Prostate gland (tissue), 2 donors: Measurements from ENCODE around the gene SBDS. TPM values are rescaled to one million over a fixed set of nuclear protein-coding genes. Genes with fewer than 3 reads are reported as not detected.

Experiments
- DNase-seq: peaks from one replicate; pipeline ENCODE4 v3.0.0-alpha.2; 2019; ENCODE audit warnings: low spot score
- H3K27ac ChIP-seq, 2 donors: fragments of 200-600 bp; sonication (generic); 2 replicates each; pipeline ENCODE4 v1.5.1; 2017 to 2019
- H3K27me3 ChIP-seq: fragments of 200-600 bp; sonication (generic); replicated peaks from 2 replicates; pipeline ENCODE4 v1.5.1; 2019; ENCODE audit not compliant: insufficient read depth
- H3K36me3 ChIP-seq, 2 donors: fragments of 200-600 bp; sonication (generic); 1 replicate in 1 of 2; 2 replicates in 1 of 2; pipeline versions ENCODE4 v1.5.1 to v1.8.1; 2017 to 2019
- H3K4me1 ChIP-seq: fragments of 200-600 bp; sonication (generic); replicated peaks from 2 replicates; pipeline ENCODE4 v1.5.1; 2019
- H3K4me3 ChIP-seq, 2 donors: fragments of 200-600 bp; sonication (generic); 2 replicates each; pipeline ENCODE4 v1.5.1; 2017 to 2019
- H3K9me3 ChIP-seq: fragments of 200-600 bp; sonication (generic); 2 replicates; pipeline ENCODE4 v1.5.1; 2017
- POLR2A ChIP-seq: fragments of 450-650 bp; IDR thresholded peaks from one replicate; pipeline ENCODE4 v1.6.1; 2016; ENCODE audit warnings: antibody characterized with exemption, mild to moderate bottlenecking
- POLR2AphosphoS5 ChIP-seq: sonication (generic); formaldehyde crosslinking; IDR thresholded peaks from one replicate; pipeline ENCODE4 v1.6.1; 2017; ENCODE audit warnings: antibody characterized with exemption
- WGBS: methylation state at CpG from one replicate; pipeline ENCODE4 v1.1.5; 2018; 5-methylcytosine and 5-hydroxymethylcytosine counted together
- intact Hi-C: fragments of 100-400 bp; cut with DNase I; formaldehyde crosslinking; loops from one replicate; pipeline ENCODE4 v1.14.2; 2022
- total RNA-seq, 2 donors: library from RNA; depleted of rRNA; stranded (reverse); fragments of >200 nt; gene quantifications; one replicate each; pipeline ENCODE4 v1.1.0, GENCODE V29; 2016
- TF ChIP-seq, protein P1 (sequence below), 4 experiments: fragments of 200-600 bp in 2 of 4; fragments of 450-650 bp in 2 of 4; sonication (generic) in 2 of 4; IDR thresholded peaks; 1 replicate in 3 of 4; 2 replicates in 1 of 4; pipeline ENCODE4 v1.5.1; 2016 to 2019; ENCODE audit warnings: antibody characterized with exemption in 4 of 4, mild to moderate bottlenecking in 2 of 4, moderate library complexity in 2 of 4

Gene SBDS
- total RNA-seq, 2 donors from 2014 or later: 58.6 to 94.0 TPM

DNA sequence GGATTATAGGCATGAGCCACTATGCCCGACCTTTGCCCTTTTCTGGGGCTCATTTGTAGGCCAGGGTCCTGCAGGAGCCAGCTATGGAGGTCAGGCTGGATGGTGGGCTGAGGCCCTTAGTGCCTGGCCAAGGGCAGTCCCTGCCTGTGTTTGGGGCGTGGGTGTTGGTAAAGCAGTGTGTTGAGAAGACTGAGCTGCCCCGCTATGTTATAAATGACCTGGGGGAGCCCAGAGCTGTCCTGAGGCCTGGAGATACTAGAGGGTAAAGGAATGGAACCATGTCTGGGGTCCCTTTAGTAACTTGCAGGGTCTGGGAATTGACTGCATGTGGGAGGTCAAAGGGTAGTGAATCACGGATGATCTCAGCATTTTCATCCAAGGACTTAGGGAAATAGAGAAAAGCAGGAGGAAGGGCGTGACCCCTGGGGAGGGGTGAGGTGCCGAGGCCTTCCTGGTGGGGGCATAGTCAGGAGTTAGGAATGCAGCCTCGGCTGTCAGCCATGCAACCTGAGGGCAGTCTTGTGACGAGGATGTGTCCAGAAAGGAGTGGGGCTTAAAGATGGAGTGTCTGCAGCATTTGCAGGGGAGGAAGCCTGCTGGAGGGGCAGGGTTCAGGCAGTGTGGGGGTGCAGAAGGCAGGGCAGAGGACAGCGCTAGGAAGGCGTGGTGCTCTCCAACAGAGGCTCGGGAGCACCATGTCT lies 42.9 kb downstream of the SBDS start:
- Histone ChIP-seq H3K4me3 (no peak overlapping the region), H3K9me3 (no peaks in the 10 kb centered on the region), H3K36me3 (peaks cover 0 to 5% of the 10 kb centered on the region in 2 donors), H3K27me3 (no peaks in the 10 kb centered on the region), H3K27ac (no peak overlapping the region), H3K4me1 (no peaks in the 10 kb centered on the region)
- DNase-seq: no peak
- TF ChIP-seq POLR2AphosphoS5 (no peak), POLR2A (no peak)
- TF ChIP-seq, protein P1, sequence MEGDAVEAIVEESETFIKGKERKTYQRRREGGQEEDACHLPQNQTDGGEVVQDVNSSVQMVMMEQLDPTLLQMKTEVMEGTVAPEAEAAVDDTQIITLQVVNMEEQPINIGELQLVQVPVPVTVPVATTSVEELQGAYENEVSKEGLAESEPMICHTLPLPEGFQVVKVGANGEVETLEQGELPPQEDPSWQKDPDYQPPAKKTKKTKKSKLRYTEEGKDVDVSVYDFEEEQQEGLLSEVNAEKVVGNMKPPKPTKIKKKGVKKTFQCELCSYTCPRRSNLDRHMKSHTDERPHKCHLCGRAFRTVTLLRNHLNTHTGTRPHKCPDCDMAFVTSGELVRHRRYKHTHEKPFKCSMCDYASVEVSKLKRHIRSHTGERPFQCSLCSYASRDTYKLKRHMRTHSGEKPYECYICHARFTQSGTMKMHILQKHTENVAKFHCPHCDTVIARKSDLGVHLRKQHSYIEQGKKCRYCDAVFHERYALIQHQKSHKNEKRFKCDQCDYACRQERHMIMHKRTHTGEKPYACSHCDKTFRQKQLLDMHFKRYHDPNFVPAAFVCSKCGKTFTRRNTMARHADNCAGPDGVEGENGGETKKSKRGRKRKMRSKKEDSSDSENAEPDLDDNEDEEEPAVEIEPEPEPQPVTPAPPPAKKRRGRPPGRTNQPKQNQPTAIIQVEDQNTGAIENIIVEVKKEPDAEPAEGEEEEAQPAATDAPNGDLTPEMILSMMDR (IDR thresholded peaks at IDR 0.05): no peak
- 82% methylated on average over 11 of the region's 11 CpGs for WGBS
- intact Hi-C loops: no loop called here

DNA sequence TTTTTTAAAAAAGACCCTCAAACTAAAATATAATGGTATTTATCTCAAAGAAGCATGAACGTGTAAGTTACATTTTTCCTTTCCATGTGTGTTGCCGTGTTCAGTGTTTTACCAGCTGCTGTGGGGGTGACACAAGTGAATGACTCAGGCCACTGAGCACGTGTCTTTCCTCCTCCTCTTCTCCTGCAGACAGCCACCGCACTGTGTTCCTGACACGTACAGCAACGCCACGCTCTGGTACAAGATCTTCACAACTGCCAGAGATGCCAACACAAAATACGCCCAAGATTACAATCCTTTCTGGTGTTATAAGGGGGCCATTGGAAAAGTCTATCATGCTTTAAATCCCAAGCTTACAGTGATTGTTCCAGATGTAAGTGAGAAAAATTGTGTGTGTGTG lies 44.6 kb downstream of the SBDS start:
- TF ChIP-seq POLR2AphosphoS5 (no peak), POLR2A (no peak)
- TF ChIP-seq, protein P1 (IDR thresholded peaks at IDR 0.05): no peak
- 92% methylated on average over 8 of the region's 8 CpGs for WGBS
- no peak for DNase-seq
- no peak overlapping the region for H3K27ac ChIP-seq
- H3K4me1 ChIP-seq: no peaks in the 10 kb centered on the region
- no peaks in the 10 kb centered on the region for H3K9me3 ChIP-seq
- peaks cover 0 to 6% of the 10 kb centered on the region in 2 donors for H3K36me3 ChIP-seq
- no peak overlapping the region for H3K4me3 ChIP-seq
- intact Hi-C loops: no loop called here
- H3K27me3 ChIP-seq: no peaks in the 10 kb centered on the region

DNA sequence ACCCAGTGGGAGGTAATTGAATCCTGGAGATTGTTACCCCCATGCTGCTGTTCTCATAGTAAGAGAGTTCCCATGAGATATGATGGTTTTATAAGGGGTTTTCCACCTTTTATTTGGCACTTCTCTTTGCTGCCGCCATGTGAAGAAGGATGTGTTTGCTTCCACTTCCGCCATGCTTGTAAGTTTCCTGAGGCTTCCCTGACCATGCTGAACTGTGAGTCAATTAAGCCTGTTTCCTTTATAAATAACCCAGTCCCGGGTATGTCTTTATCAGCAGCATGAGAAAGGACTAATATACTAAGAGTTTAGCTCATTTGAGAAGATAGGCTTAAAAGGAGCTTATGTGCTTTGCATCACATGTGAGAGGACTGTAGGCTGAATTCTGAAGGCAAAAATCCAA lies 45.1 kb downstream of the SBDS start:
- DNase-seq: no peak
- no peaks in the 10 kb centered on the region for H3K27me3 ChIP-seq
- no peak overlapping the region for H3K4me3 ChIP-seq
- WGBS: 79% methylated on average over 3 of the region's 3 CpGs
- intact Hi-C loops: no loop called here
- no peak overlapping the region for H3K27ac ChIP-seq
- TF ChIP-seq POLR2AphosphoS5 (no peak), POLR2A (no peak)
- TF ChIP-seq, protein P1 (IDR thresholded peaks at IDR 0.05): no peak
- H3K4me1 ChIP-seq: no peaks in the 10 kb centered on the region
- peaks cover 0 to 5% of the 10 kb centered on the region in 2 donors for H3K36me3 ChIP-seq
- no peaks in the 10 kb centered on the region for H3K9me3 ChIP-seq

DNA sequence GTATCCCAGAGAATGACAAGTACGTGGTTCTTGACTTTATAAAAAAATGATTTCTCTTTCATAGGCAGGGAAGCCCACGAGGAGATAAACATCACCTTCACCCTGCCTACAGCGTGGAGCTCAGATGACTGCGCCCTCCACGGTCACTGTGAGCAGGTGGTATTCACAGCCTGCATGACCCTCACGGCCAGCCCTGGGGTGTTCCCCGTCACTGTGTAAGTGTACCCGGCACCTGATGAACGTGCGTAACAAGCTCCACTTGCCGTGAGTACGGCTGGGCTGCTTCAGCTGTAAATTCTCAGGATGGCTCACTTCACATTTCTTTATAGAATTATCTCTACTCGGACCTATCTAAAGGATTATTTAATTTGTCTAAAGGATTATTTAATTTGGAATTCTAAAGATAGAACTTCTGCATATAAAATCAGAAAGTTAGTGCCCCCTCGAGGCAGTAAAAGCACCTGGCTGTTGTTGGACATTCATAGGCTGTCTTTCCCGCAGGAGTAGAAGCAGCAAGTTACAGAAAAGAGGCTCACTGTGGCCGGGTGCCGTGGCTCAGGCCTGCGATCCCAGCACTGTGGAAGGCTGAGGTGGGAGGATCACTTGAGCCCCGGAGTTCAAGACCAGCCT lies 46.8 kb downstream of the SBDS start:
- Histone ChIP-seq H3K27ac (no peak overlapping the region), H3K9me3 (no peaks in the 10 kb centered on the region), H3K4me1 (no peaks in the 10 kb centered on the region), H3K4me3 (no peak overlapping the region), H3K36me3 (peaks cover 0 to 5% of the 10 kb centered on the region in 2 donors), H3K27me3 (no peaks in the 10 kb centered on the region)
- WGBS: 90% methylated on average over 19 of the region's 19 CpGs
- no peak for DNase-seq
- TF ChIP-seq POLR2AphosphoS5 (no peak), POLR2A (no peak)
- TF ChIP-seq, protein P1 (IDR thresholded peaks at IDR 0.05): no peak
- intact Hi-C loops: no loop called here

DNA sequence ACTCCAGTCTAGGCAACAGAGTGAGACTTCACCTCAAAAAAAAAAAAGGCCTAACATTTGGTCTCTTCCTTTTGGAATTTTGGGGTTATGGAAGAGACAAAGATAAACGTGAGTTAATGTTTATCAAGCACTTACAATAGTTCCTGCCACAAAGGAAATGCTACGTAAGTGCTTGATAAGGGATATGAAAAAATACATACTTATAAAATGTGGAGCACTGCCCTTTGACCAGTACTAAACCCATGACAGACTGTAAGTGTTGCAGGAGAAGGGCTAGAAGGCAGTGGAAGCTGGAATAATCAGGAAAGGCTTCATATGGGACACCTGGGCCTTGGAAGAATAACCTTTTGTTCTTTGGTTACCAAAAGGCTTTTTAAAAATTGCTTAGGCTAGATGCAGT lies 48.8 kb downstream of the SBDS start:
- 59% methylated on average over 2 of the region's 2 CpGs for WGBS
- intact Hi-C loops: no loop called here
- Histone ChIP-seq H3K4me3 (no peak overlapping the region), H3K27ac (no peak overlapping the region), H3K36me3 (peaks cover 3 to 5% of the 10 kb centered on the region in 2 donors), H3K4me1 (no peaks in the 10 kb centered on the region), H3K27me3 (no peaks in the 10 kb centered on the region), H3K9me3 (no peaks in the 10 kb centered on the region)
- DNase-seq: no peak
- TF ChIP-seq POLR2A (no peak), POLR2AphosphoS5 (no peak)
